ENCODE results near the gene CRTAC1. TPM values are rescaled to one million over a fixed set of nuclear protein-coding genes. Genes with fewer than 3 reads are reported as not detected.

CRTAC1 gene, protein sequence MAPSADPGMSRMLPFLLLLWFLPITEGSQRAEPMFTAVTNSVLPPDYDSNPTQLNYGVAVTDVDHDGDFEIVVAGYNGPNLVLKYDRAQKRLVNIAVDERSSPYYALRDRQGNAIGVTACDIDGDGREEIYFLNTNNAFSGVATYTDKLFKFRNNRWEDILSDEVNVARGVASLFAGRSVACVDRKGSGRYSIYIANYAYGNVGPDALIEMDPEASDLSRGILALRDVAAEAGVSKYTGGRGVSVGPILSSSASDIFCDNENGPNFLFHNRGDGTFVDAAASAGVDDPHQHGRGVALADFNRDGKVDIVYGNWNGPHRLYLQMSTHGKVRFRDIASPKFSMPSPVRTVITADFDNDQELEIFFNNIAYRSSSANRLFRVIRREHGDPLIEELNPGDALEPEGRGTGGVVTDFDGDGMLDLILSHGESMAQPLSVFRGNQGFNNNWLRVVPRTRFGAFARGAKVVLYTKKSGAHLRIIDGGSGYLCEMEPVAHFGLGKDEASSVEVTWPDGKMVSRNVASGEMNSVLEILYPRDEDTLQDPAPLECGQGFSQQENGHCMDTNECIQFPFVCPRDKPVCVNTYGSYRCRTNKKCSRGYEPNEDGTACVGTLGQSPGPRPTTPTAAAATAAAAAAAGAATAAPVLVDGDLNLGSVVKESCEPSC
- 128 TPM for total RNA-seq
- long read RNA-seq, transcript CRTAC1-203 (15 exons, 2,890 nt) = major isoform, 321 of 436 reads
- long read RNA-seq, partial matches to known transcripts = 64 of 436 reads
- long read RNA-seq, other reads (novel, unspliced or antisense) = 47 of 436 reads

DNA sequence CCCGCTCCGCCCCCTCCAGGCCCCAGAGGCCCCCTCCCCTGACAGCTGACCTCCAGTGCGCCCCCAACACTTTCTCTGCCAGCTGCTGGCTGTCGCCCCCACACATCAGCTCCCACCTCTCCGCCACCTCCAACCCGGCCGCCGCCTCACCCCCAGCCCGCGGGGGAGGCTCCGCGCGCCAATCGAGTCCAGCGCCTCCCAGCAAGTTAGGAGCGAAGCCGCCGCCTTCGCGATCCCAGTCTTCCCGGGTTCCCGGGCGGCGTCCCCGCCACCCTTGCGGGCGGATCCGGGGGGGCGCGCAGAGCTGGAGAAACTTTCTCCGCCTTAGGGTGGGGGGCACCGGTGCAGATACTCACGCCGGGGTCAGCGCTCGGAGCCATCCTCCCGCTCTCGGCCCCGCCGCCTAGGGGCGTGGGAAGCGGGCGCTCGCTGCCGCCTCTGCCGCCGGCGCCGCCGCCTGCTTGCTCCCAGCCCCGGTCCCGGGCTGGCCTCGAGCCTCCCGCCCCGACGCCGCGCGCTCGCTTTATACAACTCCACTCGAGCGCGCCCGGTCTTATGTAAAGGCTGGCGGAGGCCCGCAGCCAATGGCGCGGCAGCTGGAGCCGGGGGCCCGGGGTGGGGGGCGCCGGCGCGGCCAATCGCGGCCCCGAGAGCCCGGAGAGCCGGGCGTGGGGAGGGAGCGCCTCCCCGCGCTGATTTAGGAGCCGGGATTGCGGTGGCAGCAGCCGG lies at the start of gene CRTAC1:
TSS of gene CRTAC1 (minus strand) at position 529 of the 729 bp plus-strand sequence. CDS start at position 380, 149 bp downstream.
- peak; percentile 87 for ATAC-seq
- TF ChIP-seq, protein P1, sequence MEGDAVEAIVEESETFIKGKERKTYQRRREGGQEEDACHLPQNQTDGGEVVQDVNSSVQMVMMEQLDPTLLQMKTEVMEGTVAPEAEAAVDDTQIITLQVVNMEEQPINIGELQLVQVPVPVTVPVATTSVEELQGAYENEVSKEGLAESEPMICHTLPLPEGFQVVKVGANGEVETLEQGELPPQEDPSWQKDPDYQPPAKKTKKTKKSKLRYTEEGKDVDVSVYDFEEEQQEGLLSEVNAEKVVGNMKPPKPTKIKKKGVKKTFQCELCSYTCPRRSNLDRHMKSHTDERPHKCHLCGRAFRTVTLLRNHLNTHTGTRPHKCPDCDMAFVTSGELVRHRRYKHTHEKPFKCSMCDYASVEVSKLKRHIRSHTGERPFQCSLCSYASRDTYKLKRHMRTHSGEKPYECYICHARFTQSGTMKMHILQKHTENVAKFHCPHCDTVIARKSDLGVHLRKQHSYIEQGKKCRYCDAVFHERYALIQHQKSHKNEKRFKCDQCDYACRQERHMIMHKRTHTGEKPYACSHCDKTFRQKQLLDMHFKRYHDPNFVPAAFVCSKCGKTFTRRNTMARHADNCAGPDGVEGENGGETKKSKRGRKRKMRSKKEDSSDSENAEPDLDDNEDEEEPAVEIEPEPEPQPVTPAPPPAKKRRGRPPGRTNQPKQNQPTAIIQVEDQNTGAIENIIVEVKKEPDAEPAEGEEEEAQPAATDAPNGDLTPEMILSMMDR (IDR thresholded peaks at IDR 0.05) = no peak
- peaks cover 9% of the 10 kb centered on the region for H3K4me1 ChIP-seq
- H3K36me3 ChIP-seq = no peaks in the 10 kb centered on the region
- H3K27ac ChIP-seq = no peak within 1 kb of the TSS
- H3K4me3 ChIP-seq = peak within 1 kb of the TSS; percentile 43
- H3K9me3 ChIP-seq = no peaks in the 10 kb centered on the region
- peaks cover 66% of the 10 kb centered on the region for H3K27me3 ChIP-seq
- intact Hi-C loops (cut with DNase I) = no loop called here
- peak; percentile 92 for DNase-seq

DNA sequence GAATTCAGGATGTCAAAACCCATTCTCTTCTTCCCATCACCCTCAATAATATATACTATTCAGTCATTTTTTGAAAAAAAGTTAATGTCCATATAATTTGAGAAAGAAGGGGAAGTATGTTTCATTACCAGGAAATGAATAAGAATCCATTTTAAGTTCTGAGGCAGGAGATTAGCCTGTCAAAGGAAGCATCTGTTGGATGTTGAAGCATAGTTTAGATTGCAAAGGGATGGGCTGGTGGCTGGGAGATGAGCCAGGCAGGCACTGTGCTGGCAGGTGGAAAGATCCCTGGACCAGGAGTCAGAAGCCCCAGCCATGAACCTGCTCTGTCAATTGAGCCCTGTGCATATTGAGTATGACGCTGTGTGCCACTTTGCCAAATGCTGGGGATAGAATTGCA lies 48.4 kb upstream of the CRTAC1 start:
- Histone ChIP-seq H3K4me1 (no peaks in the 10 kb centered on the region), H3K27ac (no peak overlapping the region), H3K4me3 (no peak overlapping the region), H3K36me3 (no peaks in the 10 kb centered on the region), H3K9me3 (no peaks in the 10 kb centered on the region), H3K27me3 (no peaks in the 10 kb centered on the region)
- intact Hi-C loops (cut with DNase I) = no loop called here
- TF ChIP-seq, protein P1 (IDR thresholded peaks at IDR 0.05) = no peak
- DNase-seq (no peak), ATAC-seq (no peak)

DNA sequence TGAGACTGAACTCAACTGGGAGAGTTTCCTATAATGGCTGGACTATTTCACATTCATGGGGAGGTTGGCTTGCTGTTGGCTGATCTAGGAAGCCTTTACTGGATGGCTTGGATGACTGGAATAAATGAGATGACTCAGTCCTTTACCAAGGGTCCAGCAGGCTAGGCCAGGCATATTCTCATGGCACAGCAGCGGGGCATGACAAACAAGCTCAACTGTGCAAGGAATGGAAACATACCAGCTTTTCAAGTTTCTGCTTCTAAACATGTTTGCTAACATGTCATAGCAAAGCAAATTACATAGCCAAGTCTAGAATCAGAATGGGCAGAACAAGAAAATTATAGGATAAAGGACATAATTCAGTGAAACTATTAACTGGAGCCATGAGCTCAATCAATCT lies 46.8 kb upstream of the CRTAC1 start:
- intact Hi-C loops (cut with DNase I) = no loop called here
- Histone ChIP-seq H3K27ac (no peak overlapping the region), H3K27me3 (peaks cover 5% of the 10 kb centered on the region), H3K4me1 (no peaks in the 10 kb centered on the region), H3K4me3 (no peak overlapping the region), H3K36me3 (no peaks in the 10 kb centered on the region), H3K9me3 (no peaks in the 10 kb centered on the region)
- ATAC-seq = no peak
- TF ChIP-seq, protein P1 (IDR thresholded peaks at IDR 0.05) = no peak
- no peak for DNase-seq

DNA sequence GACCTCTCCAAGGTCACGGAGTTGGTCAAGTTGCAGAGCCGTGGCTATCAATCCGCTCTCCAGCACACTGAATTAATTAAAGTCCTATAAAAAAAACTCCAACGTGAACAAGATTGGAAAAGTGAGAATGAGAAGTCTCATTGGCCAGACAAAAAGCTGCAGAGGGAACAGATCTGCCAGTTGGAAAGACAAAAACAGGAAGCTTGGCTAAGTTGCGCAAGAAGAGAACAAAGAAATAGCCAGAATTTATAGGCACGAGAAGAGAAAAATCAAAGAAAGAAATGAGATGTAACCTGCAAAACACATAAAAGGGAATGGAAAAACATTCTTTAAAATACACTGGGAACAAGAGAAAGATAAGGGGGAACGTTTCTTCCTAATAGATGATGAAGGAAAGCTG lies 45.7 kb upstream of the CRTAC1 start:
- Histone ChIP-seq H3K27ac (no peak overlapping the region), H3K4me1 (no peaks in the 10 kb centered on the region), H3K36me3 (no peaks in the 10 kb centered on the region), H3K4me3 (no peak overlapping the region), H3K9me3 (no peaks in the 10 kb centered on the region), H3K27me3 (peaks cover 5% of the 10 kb centered on the region)
- intact Hi-C loops (cut with DNase I) = no loop called here
- DNase-seq (no peak), ATAC-seq (no peak)
- TF ChIP-seq, protein P1 (IDR thresholded peaks at IDR 0.05) = no peak

DNA sequence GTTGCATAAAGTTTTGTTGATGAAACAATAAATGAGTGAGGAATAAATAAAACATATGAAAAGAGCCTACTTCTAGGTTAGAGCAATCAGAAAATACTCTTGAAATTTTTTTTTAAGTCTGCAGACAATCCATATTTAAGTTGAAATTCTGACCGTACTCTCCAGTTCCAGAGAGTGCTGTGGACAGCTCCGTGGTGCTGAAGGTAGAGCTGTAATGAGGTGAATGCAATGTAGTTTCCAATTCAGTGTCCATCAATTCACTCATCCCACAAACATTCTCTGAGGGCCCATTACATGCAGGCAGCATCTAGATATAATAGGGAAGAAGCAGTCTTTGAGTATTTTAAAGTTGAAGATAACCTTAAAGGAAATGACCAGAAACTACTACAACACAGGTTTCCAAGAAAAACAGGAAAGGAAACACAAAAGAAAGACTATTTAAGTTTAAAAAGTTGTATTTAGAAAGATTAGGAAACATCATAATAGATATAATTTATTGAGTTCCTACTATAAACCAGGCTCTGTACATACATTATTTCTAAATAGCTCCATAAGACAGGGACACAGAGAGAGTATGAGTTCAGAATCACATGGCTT lies 44.0 kb upstream of the CRTAC1 start:
- no peaks in the 10 kb centered on the region for H3K9me3 ChIP-seq
- DNase-seq = no peak
- peaks cover 5% of the 10 kb centered on the region for H3K27me3 ChIP-seq
- intact Hi-C loops (cut with DNase I) = no loop called here
- H3K4me1 ChIP-seq = no peaks in the 10 kb centered on the region
- TF ChIP-seq, protein P1 (IDR thresholded peaks at IDR 0.05) = no peak
- H3K4me3 ChIP-seq = no peak overlapping the region
- ATAC-seq = no peak
- H3K27ac ChIP-seq = no peak overlapping the region
- H3K36me3 ChIP-seq = no peaks in the 10 kb centered on the region

Measured in upper lobe of right lung (tissue), 1 donor.